GM23248 (cell line): ENCODE measurements around the gene RAB28. TPM values are rescaled to one million over a fixed set of nuclear protein-coding genes. Genes with fewer than 3 reads are reported as not detected.
"Not testable (repeated sequence)": the region's sequence is repeated elsewhere in the genome, so short reads cannot be mapped to it uniquely, and the experiment has no call there.

Source experiments
- DNase-seq: peaks from one replicate; pipeline ENCODE4 v3.0.0-alpha.2; 2015
- H2AFZ ChIP-seq: fragments of 200-600 bp; sonication (generic); 2 replicates; pipeline ENCODE4 v1.6.1; 2016; ENCODE audit warnings: antibody characterized with exemption
- H3F3A ChIP-seq: fragments of 200-600 bp; sonication (generic); 2 replicates; pipeline ENCODE4 v1.6.1; 2016; ENCODE audit warnings: mild to moderate bottlenecking, antibody characterized with exemption, mixed run types; ENCODE audit not compliant: insufficient read depth
- H3K27ac ChIP-seq: fragments of 200-600 bp; sonication (generic); 2 replicates; pipeline ENCODE4 v1.5.1; 2016; ENCODE audit warnings: mild to moderate bottlenecking
- H3K27me3 ChIP-seq: fragments of 200-600 bp; sonication (generic); replicated peaks from 2 replicates; pipeline ENCODE4 v1.6.1; 2016; ENCODE audit warnings: mild to moderate bottlenecking; ENCODE audit not compliant: insufficient read depth
- H3K36me3 ChIP-seq: fragments of 200-600 bp; sonication (generic); 2 replicates; pipeline ENCODE4 v1.6.1; 2016; ENCODE audit warnings: low read depth, mild to moderate bottlenecking
- H3K4me1 ChIP-seq: fragments of 200-600 bp; sonication (generic); 2 replicates; pipeline ENCODE4 v1.6.1; 2016; ENCODE audit warnings: mild to moderate bottlenecking; ENCODE audit not compliant: insufficient read depth
- H3K4me2 ChIP-seq: fragments of 200-600 bp; sonication (generic); one replicate; pipeline ENCODE4 v1.6.1; 2016; ENCODE audit warnings: mild to moderate bottlenecking; ENCODE audit not compliant: unreplicated experiment
- H3K4me3 ChIP-seq: fragments of 200-600 bp; sonication (generic); 2 replicates; pipeline ENCODE4 v1.5.1; 2016; ENCODE audit warnings: mild to moderate bottlenecking
- H3K79me2 ChIP-seq: fragments of 200-600 bp; sonication (generic); 2 replicates; pipeline ENCODE4 v1.6.1; 2016; ENCODE audit warnings: mild to moderate bottlenecking; ENCODE audit not compliant: insufficient read depth
- H3K9ac ChIP-seq: fragments of 200-600 bp; sonication (generic); 2 replicates; pipeline ENCODE4 v1.6.1; 2016; ENCODE audit warnings: mild to moderate bottlenecking
- H3K9me2 ChIP-seq: fragments of 200-600 bp; sonication (generic); 2 replicates; pipeline ENCODE4 v1.6.1; 2016; ENCODE audit warnings: mixed run types, mild to moderate bottlenecking, moderate library complexity; ENCODE audit not compliant: insufficient read depth
- H3K9me3 ChIP-seq: fragments of 200-600 bp; sonication (generic); one replicate; pipeline ENCODE4 v1.6.1; 2017; ENCODE audit warnings: low read depth
- H4K20me1 ChIP-seq: fragments of 200-600 bp; sonication (generic); 2 replicates; pipeline ENCODE4 v1.6.0; 2016; ENCODE audit not compliant: insufficient read depth
- EZH2 ChIP-seq: fragments of 200-600 bp; sonication (generic); IDR thresholded peaks from 2 replicates; pipeline ENCODE4 v1.6.1; 2018; ENCODE audit warnings: antibody characterized with exemption, mild to moderate bottlenecking; ENCODE audit not compliant: insufficient read depth, poor library complexity, severe bottlenecking
- EZH2phosphoT487 ChIP-seq: fragments of 200-600 bp; sonication (generic); IDR thresholded peaks from 2 replicates; pipeline ENCODE4 v1.6.1; 2018; ENCODE audit warnings: antibody characterized with exemption, moderate library complexity, mild to moderate bottlenecking, low read depth; ENCODE audit not compliant: insufficient read depth
- WGBS, 2 experiments: methylation state at CpG; one replicate each; pipeline ENCODE4 v1.1.6; 2015 to 2017; ENCODE audit warnings: low lambda C conversion rate in 2 of 2, low coverage in 1 of 2; ENCODE audit errors: missing lambda C conversion rate in 2 of 2; 5-methylcytosine and 5-hydroxymethylcytosine counted together
- in situ Hi-C: fragments of 300-500 bp; cut with MboI; formaldehyde crosslinking; loops from 2 replicates; pipeline ENCODE4 v1.15.0; 2020
- polyA plus RNA-seq: library from polyadenylated mRNA; unstranded; fragments of >200 nt; fragmentation: Nextera tagmentation; extraction: Ambion mirVana; gene quantifications from 2 replicates; pipeline ENCODE4 v1.2.1, GENCODE V29; 2016
- total RNA-seq: library from RNA; depleted of rRNA; stranded (reverse); fragments of >200 nt; shearing (Covaris generic); gene quantifications from 2 replicates; pipeline ENCODE4 v1.2.3, GENCODE V29; 2014

Gene RAB28
- total and polyA plus RNA-seq, 2 experiments from 2014 or later: 18.9 to 26.5 TPM

- Histone ChIP-seq H3K4me1 (peaks cover 8% of the 10 kb centered on the region; the same call in 1 of the 2 replicates), H3K27me3 (no peaks in the 10 kb centered on the region), H3F3A (no peaks in the 10 kb centered on the region), H4K20me1 (no peaks in the 10 kb centered on the region), H3K9ac (no peak overlapping the region), H3K27ac (no peak overlapping the region), H2AFZ (no peak overlapping the region), H3K9me2 (no peaks in the 10 kb centered on the region), H3K4me3 (no peak overlapping the region), H3K36me3 (no peaks in the 10 kb centered on the region), H3K79me2 (no peaks in the 10 kb centered on the region), H3K9me3 (no peaks in the 10 kb centered on the region), H3K4me2 (no peak overlapping the region)
- in situ Hi-C loops: no loop called here
- WGBS, 2 experiments: 5 to 9% methylated on average over 1 of the region's 1 CpG
- no peak for TF ChIP-seq EZH2phosphoT487
- no peak for DNase-seq
These were observed 88.0 kb downstream of the RAB28 start for GRCh38 chr4:13396161-13396560.

- 95 to 96% methylated on average over 4 of the region's 4 CpGs for WGBS, 2 experiments
- H3K4me3 ChIP-seq, H3K4me2 ChIP-seq, H3K36me3 ChIP-seq, H3K27me3 ChIP-seq, in situ Hi-C loops, DNase-seq, H3K9ac ChIP-seq, H3K27ac ChIP-seq, H3K9me3 ChIP-seq, H2AFZ ChIP-seq, H4K20me1 ChIP-seq, H3K4me1 ChIP-seq, H3F3A ChIP-seq, H3K9me2 ChIP-seq: not testable (repeated sequence)
- H3K79me2 ChIP-seq: peaks cover 44% of the 10 kb centered on the region
These were observed 94.2 kb downstream of the RAB28 start for GRCh38 chr4:13389901-13390300.

- no peak overlapping the region for H3K4me3 ChIP-seq
- no peak overlapping the region for H3K4me2 ChIP-seq
- no peaks in the 10 kb centered on the region for H3K9me2 ChIP-seq
- no peak for TF ChIP-seq EZH2phosphoT487
- TF ChIP-seq EZH2: no peak
- H3F3A ChIP-seq: no peaks in the 10 kb centered on the region
- in situ Hi-C loops: no loop called here
- no peak for DNase-seq
- H3K4me1 ChIP-seq: no peaks in the 10 kb centered on the region
- H3K27ac ChIP-seq: no peak overlapping the region
- no peak overlapping the region for H3K9ac ChIP-seq
- H4K20me1 ChIP-seq: peaks cover 7% of the 10 kb centered on the region; the same call in 1 of the 2 replicates
- peaks cover 46% of the 10 kb centered on the region for H3K79me2 ChIP-seq
- H3K36me3 ChIP-seq: no peaks in the 10 kb centered on the region
- no peaks in the 10 kb centered on the region for H3K27me3 ChIP-seq
- H2AFZ ChIP-seq: no peak overlapping the region
- no peaks in the 10 kb centered on the region for H3K9me3 ChIP-seq
These were observed 97.6 kb downstream of the RAB28 start for GRCh38 chr4:13386405-13387107.

- Histone ChIP-seq H3K36me3 (no peaks in the 10 kb centered on the region), H3K4me2 (no peak overlapping the region), H3K27me3 (no peaks in the 10 kb centered on the region), H3F3A (no peaks in the 10 kb centered on the region), H4K20me1 (peaks cover 7% of the 10 kb centered on the region; the same call in 1 of the 2 replicates), H3K9me3 (no peaks in the 10 kb centered on the region), H3K27ac (no peak overlapping the region), H3K9ac (no peak overlapping the region), H3K79me2 (peaks cover 32% of the 10 kb centered on the region), H3K9me2 (no peaks in the 10 kb centered on the region), H2AFZ (no peak overlapping the region), H3K4me3 (no peak overlapping the region), H3K4me1 (no peaks in the 10 kb centered on the region)
- in situ Hi-C loops: no loop called here
- 91 to 92% methylated on average over 7 of the region's 7 CpGs for WGBS, 2 experiments
- DNase-seq: no peak
- TF ChIP-seq EZH2: no peak
- TF ChIP-seq EZH2phosphoT487: no peak
These were observed 100.1 kb downstream of the RAB28 start for GRCh38 chr4:13384055-13384454.
